ENCODE results near the gene SORCS2.

The SORCS2 gene

GRCh38 chr4:7192252-7193029 lies at the start of gene SORCS2:
Gene SORCS2 (plus strand): TSS chr4:7192538.
- peak; percentile 50 for DNase-seq (ENCODE audit: low read depth)

- DNase-seq (ENCODE audit: low read depth), result peak; percentile 20
These were observed 47.7 kb upstream of the SORCS2 start for GRCh38 chr4:7144374-7145290.

GRCh38 chr4:7145291-7145934 lies 46.9 kb upstream of the SORCS2 start:
- no peak for DNase-seq (ENCODE audit: low read depth)

DNA sequence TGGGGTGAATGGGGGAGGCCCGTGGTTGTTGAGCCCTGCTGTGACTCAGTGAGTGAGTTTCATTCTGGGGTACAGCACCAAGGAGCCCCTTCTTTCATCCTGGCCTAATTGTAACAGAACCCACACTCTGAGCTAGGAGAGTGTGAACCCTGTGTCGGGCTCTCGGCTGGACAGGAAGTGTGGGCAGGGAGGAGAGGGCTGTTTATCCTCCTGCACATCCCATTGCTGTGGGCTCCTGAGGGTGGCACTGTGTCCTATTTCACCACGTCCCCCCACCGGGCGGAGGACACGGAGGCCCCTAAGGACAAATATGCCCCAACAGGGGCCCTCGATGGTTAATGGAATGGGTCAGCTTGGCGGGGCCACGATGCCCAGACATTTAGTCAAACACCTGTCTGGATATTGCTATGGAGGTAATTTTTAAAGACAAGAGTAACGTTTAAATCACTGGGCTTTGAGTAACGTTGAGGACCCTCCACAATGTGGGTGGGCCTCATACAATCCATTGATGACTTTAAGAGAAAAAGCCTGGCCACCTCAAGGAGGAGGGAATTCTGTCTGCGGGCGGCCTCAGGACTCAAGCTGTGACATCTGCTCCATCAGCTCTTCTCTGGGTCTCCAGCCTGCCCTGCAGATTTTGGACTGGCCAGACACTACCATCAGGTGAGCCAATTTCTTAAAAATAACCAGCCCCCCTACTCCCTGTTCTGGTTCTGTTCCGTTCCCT lies 46.1 kb upstream of the SORCS2 start:
- DNase-seq (ENCODE audit: low read depth), result no peak

- DNase-seq (ENCODE audit: low read depth), result no peak
These were observed 45.6 kb upstream of the SORCS2 start for GRCh38 chr4:7146786-7147115.

DNA sequence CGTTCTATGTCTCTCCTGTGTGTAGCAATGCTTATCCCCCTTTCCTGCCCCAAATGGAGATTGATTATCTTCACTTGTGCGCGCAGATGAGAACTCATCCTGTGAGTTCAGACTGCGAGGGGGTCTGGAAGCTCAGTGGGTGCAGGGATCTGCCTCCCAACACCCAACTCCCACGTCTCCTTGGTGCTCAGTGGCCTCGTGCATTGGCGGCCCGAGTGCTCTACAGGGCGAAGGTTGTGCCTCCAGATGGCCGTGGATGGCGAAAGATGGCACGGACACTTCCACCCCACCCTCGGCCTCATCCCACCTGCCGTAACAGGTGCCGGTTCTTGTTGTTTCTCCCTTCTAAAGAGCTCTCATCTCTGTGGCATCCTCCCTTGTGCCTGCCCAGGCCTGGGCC lies 45.1 kb upstream of the SORCS2 start:
- no peak for DNase-seq (ENCODE audit: low read depth)

DNA sequence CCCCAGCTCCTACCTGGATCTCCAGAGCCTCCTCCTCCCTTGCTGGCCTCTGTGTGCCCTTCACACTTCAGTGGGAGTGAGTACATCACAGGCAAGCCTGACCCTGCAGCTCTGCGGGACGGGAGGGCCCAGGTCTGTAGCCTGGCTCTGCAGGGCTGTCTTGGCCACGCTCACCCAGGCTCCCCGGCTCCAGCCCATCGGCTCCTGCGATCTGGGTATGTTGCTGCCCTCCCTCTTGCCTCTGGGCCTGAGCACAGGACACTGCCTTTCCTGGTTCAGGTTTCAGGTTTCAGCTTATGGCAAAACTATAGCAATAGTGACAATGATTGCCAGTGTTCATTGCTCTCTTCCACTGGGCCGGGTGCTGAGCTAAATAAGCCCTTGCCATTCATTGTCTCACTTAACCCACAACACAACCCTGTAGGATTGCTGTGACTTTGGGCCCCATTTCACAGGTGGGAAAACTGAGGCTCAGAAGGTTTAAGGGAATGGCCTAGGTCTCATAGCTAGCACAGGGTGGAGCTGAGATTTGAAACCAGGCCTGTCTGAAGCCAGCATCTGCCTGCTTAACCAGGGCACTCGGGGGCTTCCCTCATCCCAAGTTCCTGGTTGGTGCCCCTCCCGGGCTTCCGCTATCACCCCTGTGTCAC lies 44.6 kb upstream of the SORCS2 start:
- DNase-seq (ENCODE audit: low read depth), result no peak

GRCh38 chr4:7148337-7148736 lies 44.0 kb upstream of the SORCS2 start:
- no peak for DNase-seq (ENCODE audit: low read depth)

DNA sequence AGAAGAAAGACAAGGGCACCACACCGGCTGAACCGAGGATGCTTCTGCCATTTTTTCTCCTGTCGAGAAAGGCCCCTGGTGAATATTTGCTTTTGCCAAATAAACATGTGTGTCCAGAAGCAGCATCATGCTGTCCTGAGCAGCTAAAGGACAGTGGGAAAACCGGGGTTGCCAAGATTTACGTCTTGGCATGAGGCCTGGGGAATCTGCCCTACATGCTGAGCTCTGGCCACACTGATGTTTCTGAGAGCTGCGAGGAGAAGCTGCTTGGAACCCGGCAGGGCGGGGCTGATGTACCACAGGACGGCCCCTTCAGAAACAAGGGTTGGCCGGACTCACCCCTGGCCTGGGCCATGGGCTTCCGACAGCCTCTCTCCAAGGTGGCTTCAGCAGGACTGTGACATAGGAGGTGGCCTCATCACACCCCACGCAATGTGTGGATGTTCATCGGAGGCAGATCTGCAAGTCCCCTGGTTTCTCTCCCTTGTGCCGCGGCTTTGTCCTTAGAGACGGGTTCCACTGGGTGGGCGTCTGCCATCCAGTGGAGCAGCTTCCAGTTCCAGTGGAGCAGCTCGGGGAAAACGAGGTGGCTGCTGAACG lies 42.2 kb upstream of the SORCS2 start:
- DNase-seq (ENCODE audit: low read depth), result no peak

DNA sequence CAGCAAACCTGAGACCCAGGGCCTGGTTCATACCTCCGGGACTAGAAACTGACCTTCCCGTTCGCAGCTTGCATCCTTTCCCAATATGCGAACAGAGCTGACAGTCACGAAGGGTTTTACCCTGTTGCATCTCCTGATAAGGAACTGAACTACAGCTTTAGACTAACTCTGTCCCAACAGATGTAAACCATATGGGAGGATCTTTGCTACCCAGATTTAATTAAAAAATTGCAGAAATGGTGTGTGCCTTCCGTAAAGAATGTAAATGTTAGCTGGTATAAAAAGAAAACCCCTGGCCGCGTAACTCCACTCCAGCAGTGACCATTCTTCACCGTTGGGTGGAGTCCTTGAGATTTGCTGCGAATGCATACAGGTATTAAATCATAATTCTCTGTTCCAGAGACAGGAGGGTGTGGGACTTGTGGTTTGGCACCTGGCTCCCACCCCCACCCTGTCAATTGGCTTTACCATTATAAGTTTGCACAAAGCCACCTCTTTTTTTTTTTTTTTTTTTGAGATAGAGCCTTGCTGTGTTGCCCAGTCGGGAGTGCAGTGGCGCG lies 40.6 kb upstream of the SORCS2 start:
- DNase-seq (ENCODE audit: low read depth), result peak; percentile 11

DNA sequence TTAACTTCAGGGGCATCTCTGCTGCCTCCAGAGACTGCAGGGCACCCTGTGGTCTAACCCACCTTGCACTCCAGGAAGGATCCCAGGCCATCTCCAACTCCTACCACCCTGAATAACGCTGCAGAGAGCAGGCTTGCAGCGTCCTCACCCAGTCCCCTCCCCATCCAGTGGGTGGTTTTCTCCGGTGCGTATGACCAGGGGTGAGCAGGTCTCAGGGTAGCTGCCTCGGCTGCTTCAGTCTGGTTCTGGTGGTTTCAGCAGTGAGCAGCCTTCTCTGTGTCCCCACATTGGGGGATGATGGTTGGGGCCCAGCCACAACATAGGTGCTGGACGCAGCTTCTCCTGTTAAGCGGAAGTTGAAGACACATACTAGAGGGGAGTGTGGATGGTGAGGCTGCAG lies 38.6 kb upstream of the SORCS2 start:
- DNase-seq (ENCODE audit: low read depth), result no peak

- DNase-seq (ENCODE audit: low read depth), result no peak
These were observed 37.9 kb upstream of the SORCS2 start for GRCh38 chr4:7154351-7154981.

DNA sequence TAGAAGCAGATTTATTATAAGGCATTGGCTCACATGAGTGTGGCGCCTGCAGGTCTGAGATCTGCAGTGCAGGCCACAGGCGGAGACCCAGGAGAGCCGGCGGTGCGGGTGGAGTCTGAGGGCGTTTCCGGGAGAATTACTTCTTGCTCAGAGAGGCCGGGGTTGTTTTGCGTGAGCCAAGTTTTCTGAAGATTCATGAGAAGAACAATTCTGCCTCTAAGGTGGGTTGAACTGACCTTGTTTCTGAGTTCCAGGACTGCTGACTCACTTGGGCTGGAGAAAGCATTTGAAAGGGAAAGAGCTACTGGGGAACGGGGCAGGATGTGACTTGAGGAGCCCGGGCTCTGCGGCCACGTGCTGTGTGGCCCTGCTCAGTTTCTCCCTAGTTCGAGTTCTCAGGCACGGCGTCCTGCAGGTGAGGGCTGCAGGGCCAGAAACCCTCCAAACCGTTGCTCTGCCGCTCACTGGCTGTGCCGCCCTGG lies 36.7 kb upstream of the SORCS2 start:
- DNase-seq (ENCODE audit: low read depth), result peak; percentile 71

GRCh38 chr4:7156328-7156727 lies 36.0 kb upstream of the SORCS2 start:
- no peak for DNase-seq (ENCODE audit: low read depth)

- DNase-seq (ENCODE audit: low read depth), result peak; percentile 32
These were observed 35.4 kb upstream of the SORCS2 start for GRCh38 chr4:7156761-7157488.

DNA sequence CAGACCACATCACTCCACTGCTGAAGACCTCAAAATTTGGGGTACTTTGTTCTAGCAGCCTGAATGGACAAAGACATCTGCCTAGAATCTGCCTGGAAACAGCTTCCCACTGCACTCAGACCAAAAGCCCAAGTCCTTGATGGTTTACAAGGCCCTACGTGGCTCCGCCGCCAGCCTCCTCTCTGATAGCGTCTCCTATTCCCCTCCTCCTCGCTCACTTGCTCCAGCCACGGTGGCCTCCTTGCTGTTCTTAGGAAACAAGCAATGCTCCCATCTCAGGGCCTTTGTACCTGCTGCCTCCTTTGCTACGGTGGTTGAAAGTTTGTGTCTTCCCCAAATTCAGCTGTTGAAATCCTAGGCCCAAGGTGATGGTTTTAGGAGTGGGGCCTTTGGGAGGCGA lies 34.7 kb upstream of the SORCS2 start:
- DNase-seq (ENCODE audit: low read depth), result no peak

GRCh38 chr4:7158081-7158750 lies 34.1 kb upstream of the SORCS2 start:
- no peak for DNase-seq (ENCODE audit: low read depth)

DNA sequence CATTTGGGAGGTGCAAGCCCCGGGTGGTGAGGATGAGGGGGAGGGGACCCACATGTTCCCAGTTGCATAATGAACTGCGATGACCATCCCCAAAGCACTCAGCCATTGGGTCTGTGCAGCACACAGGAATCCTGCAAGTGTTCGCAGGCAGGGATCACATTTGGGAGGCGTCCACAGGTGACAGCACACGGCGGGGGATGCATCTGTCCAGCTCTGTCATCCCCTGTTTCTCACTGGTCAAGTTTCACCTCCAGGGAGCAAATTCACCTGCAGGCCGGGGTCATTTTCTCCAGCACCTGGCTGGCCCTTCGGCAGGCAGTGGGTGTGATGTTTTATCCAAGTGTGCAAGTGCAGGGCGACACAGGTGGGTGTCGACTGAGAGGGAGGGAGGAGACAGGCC lies 33.3 kb upstream of the SORCS2 start:
- DNase-seq (ENCODE audit: low read depth), result no peak

DNA sequence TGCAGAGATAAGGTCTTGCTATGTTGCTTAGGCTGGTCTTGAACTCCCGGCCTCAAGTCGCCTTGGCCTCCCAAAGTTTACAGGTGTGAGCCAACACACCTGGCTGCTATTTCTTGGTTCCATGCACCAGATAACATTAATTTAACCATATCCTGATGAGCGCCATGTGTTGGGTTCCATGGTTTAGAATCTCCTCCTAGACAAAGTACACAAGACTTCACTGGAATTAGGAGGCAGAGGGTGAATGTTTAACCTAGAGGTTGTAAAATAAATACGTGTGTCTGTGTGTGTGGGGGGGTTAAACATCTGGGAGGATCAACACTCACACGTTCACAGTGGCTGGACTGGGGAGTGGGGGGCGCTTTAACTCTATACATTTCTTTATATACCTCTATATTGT lies 32.4 kb upstream of the SORCS2 start:
- no peak for DNase-seq (ENCODE audit: low read depth)
